Measurements from ENCODE around the gene ATP6V1C2. TPM values are rescaled to one million over a fixed set of nuclear protein-coding genes. Genes with fewer than 3 reads are reported as not detected.
A peak's percentile ranks its signal among the peaks of the same experiment; 100 is the strongest.

ATP6V1C2 gene
- total and polyA plus RNA-seq, 2 experiments from 2014 or later: 0.14 to 2.1 TPM

- TF ChIP-seq REST (IDR thresholded peaks at IDR 0.05; ENCODE audit: unreplicated experiment) (no peak), ZNF114 (CRISPR knock-in tag; IDR thresholded peaks at IDR 0.05) (no peak), EZH2 (IDR thresholded peaks at IDR 0.05; ENCODE audit: low read depth, unreplicated experiment) (no peak), EZH2phosphoT487 (IDR thresholded peaks at IDR 0.05; ENCODE audit: unreplicated experiment) (no peak), POLR2AphosphoS5 (IDR thresholded peaks at IDR 0.05; ENCODE audit: low read depth) (no peak)
Measured at GRCh38 chr2:10806543-10806942, 85.1 kb downstream of the ATP6V1C2 start (continued).

- peaks cover 10% of the 10 kb centered on the region; the same call in 1 of the 2 replicates for H3F3A ChIP-seq (replicated peaks; ENCODE audit: low read depth)
- H3K27me3 ChIP-seq (ENCODE audit: insufficient read depth): no peaks in the 10 kb centered on the region
- H3K9me3 Mint-ChIP-seq: no peaks in the 10 kb centered on the region
- H4K20me1 ChIP-seq (replicated peaks; ENCODE audit: insufficient read depth): peaks cover 50% of the 10 kb centered on the region
- H3K4me3 Mint-ChIP-seq: peak overlapping the region; percentile 95
- H3K27ac Mint-ChIP-seq: peak overlapping the region; percentile 28; the same call in 1 of the 2 replicates
- H3K4me1 Mint-ChIP-seq: peaks cover 33% of the 10 kb centered on the region
- peaks cover 27% of the 10 kb centered on the region for H3K36me3 Mint-ChIP-seq (ENCODE audit: low read depth)
- ATAC-seq: no peak
- no peak for DNase-seq (ENCODE audit: low spot score)
- H3K4me2 ChIP-seq: peak overlapping the region; percentile 84
- H2AFZ ChIP-seq: no peak overlapping the region
- H3K79me2 ChIP-seq (replicated peaks; ENCODE audit: insufficient read depth): peaks cover 68% of the 10 kb centered on the region
- peak overlapping the region; percentile 78; the same call in 1 of the 2 replicates for H3K27ac ChIP-seq (ENCODE audit: low read depth)
- H3K9me2 ChIP-seq (ENCODE audit: insufficient read depth): no peaks in the 10 kb centered on the region
- H3K27me3 Mint-ChIP-seq (ENCODE audit: insufficient read depth, low read depth, poor library complexity): peaks cover 16% of the 10 kb centered on the region
- H3K4me3 ChIP-seq: peak overlapping the region; percentile 73
- peaks cover 30% of the 10 kb centered on the region for H3K4me1 ChIP-seq (ENCODE audit: insufficient read depth)
- H3K36me3 ChIP-seq (ENCODE audit: insufficient read depth): no peaks in the 10 kb centered on the region; the same call in 1 of the 2 replicates
- no peak for TF ChIP-seq NANOG (IDR thresholded peaks at IDR 0.05; ENCODE audit: borderline replicate concordance)
- TF ChIP-seq STAT1 (IDR thresholded peaks at IDR 0.05; ENCODE audit: unreplicated experiment): no peak
- no peak for TF ChIP-seq POLR2AphosphoS5 (IDR thresholded peaks at IDR 0.05; ENCODE audit: low read depth)
- no peak for TF ChIP-seq ZNF114 (CRISPR knock-in tag; IDR thresholded peaks at IDR 0.05)
- TF ChIP-seq, protein P1, sequence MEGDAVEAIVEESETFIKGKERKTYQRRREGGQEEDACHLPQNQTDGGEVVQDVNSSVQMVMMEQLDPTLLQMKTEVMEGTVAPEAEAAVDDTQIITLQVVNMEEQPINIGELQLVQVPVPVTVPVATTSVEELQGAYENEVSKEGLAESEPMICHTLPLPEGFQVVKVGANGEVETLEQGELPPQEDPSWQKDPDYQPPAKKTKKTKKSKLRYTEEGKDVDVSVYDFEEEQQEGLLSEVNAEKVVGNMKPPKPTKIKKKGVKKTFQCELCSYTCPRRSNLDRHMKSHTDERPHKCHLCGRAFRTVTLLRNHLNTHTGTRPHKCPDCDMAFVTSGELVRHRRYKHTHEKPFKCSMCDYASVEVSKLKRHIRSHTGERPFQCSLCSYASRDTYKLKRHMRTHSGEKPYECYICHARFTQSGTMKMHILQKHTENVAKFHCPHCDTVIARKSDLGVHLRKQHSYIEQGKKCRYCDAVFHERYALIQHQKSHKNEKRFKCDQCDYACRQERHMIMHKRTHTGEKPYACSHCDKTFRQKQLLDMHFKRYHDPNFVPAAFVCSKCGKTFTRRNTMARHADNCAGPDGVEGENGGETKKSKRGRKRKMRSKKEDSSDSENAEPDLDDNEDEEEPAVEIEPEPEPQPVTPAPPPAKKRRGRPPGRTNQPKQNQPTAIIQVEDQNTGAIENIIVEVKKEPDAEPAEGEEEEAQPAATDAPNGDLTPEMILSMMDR (conservative IDR thresholded peaks at IDR 0.05; ENCODE audit: low read depth in 2 of 2): no peak
- no peak for TF ChIP-seq EZH2phosphoT487 (IDR thresholded peaks at IDR 0.05; ENCODE audit: unreplicated experiment)
- TF ChIP-seq ZNF462 (CRISPR knock-in tag; IDR thresholded peaks at IDR 0.05): no peak
- no peak for TF ChIP-seq JUNB (IDR thresholded peaks at IDR 0.05; ENCODE audit: unreplicated experiment)
Measured at GRCh38 chr2:10810202-10811161, 89.1 kb downstream of the ATP6V1C2 start.
